ENCODE measurements around the gene TERT.
"Not testable (repeated sequence)": the region's sequence is repeated elsewhere in the genome, so short reads cannot be mapped to it uniquely, and the experiment has no call there.

Gene TERT

DNA sequence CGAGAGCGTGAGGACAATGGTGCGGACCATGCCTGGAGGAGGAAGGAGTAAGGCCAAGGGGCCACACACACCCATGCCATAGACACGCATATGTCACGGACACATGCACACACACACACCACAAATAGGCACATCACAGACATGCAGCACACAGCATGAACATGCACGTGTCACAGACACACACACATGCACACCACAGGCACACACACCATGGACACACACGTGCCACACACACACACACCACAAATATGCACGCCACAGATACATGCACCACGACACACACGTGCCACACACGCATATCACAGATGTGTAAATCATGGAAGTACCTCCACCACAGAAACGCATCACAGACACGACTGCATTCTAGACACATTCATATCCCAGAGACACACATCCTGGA lies 16.7 kb downstream of the TERT start:
- H3K4me3 ChIP-seq (ENCODE audit: low read depth, low read length), result no peak overlapping the region
- DNase-seq (ENCODE audit: low read depth), result no peak
- TF ChIP-seq, protein P1, sequence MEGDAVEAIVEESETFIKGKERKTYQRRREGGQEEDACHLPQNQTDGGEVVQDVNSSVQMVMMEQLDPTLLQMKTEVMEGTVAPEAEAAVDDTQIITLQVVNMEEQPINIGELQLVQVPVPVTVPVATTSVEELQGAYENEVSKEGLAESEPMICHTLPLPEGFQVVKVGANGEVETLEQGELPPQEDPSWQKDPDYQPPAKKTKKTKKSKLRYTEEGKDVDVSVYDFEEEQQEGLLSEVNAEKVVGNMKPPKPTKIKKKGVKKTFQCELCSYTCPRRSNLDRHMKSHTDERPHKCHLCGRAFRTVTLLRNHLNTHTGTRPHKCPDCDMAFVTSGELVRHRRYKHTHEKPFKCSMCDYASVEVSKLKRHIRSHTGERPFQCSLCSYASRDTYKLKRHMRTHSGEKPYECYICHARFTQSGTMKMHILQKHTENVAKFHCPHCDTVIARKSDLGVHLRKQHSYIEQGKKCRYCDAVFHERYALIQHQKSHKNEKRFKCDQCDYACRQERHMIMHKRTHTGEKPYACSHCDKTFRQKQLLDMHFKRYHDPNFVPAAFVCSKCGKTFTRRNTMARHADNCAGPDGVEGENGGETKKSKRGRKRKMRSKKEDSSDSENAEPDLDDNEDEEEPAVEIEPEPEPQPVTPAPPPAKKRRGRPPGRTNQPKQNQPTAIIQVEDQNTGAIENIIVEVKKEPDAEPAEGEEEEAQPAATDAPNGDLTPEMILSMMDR (IDR thresholded peaks at IDR 0.05; ENCODE audit: insufficient read depth, low read depth, low read length, missing control alignments), result no peak

DNA sequence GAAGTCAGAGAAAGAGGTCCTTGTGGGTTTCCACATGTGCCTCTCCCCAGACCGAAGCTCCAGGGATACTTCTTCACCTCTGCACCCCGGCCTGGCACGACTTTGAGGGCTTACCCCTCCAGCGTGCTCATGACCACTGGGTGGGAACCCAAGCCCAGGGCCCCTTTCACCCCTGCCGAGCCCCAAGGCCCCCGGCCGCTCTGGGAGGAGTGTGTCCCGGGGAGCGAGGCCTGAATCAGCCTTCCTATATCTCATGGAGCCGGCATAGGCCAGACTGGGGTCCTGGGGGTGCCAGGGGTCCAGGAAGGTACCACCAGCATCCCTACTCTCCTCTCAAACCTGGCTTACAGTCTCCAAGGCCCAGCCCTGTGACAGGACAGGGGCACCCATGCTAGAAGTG lies 17.1 kb downstream of the TERT start:
- no peak overlapping the region for H3K4me3 ChIP-seq (ENCODE audit: low read depth, low read length)
- DNase-seq (ENCODE audit: low read depth), result no peak
- TF ChIP-seq, protein P1 (IDR thresholded peaks at IDR 0.05; ENCODE audit: insufficient read depth, low read depth, low read length, missing control alignments), result no peak

GRCh38 chr5:1277331-1277730 lies 17.5 kb downstream of the TERT start:
- TF ChIP-seq, protein P1 (IDR thresholded peaks at IDR 0.05; ENCODE audit: insufficient read depth, low read depth, low read length, missing control alignments), result no peak
- no peak overlapping the region for H3K4me3 ChIP-seq (ENCODE audit: low read depth, low read length)
- no peak for DNase-seq (ENCODE audit: low read depth)

DNA sequence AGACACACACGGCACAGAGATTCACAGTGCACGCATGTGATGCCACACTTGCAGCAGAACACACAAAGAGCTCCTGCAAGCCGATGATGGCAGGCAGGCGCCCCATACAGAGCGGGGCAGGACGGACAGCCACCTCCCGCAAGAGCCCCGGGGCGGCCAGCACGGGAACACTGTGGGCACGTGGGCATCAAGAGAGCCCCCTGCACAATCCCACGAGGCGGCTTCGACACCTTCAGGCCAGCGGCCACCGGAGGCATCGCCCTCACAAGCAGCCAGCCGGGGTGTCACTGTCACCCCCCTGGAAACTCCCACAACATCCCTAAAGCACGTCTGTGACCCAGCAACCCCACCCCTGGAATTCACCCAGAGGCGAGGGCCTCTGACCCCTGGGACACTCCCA lies 17.9 kb downstream of the TERT start:
- TF ChIP-seq, protein P1 (IDR thresholded peaks at IDR 0.05; ENCODE audit: insufficient read depth, low read depth, low read length, missing control alignments), result no peak
- no peak for DNase-seq (ENCODE audit: low read depth)

DNA sequence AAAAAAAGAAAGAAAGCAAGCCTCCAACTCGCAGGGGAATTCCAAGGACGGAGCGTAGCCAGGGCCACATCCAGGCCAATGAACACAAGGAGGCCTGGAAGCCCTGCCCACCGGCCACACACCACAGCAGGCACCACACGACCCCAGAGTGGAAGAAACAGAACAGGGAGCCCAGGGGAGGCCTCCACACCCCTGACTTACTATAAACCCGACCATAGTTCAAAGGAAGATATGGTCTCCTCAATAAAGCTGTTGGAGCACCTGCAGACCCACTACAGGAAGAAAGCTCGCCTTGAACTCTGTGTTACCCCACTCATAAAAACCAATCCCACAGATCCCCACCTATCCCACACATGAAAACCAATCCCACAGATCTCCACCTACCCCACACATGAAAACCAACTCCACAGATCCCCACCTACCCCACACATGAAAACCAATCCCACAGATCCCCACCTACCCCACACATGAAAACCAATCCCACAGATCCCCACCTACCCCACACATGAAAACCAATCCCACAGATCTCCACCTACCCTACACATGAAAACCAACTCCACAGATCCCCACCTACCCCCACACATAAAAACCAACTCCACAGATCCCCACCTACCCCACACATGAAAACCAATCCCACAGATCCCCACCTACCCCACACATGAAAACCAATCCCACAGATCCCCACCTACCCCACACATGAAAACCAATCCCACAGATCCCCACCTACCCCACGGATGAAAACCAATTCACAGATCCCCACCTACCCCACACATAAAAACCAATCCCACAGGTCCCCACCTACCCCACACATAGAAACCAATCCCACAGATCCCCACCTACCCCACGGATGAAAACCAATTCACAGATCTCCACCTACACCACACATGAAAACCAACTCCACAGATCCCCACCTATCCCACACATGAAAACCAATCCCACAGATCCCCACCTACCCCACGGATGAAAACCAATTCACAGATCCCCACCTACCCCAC lies 19.2 kb downstream of the TERT start:
- not testable (repeated sequence) for DNase-seq (ENCODE audit: low read depth); H3K4me3 ChIP-seq (ENCODE audit: low read depth, low read length)

More for the DNA sequence above, 17.9 kb downstream of the TERT start:
- H3K4me3 ChIP-seq (ENCODE audit: low read depth, low read length), result no peak overlapping the region

DNA sequence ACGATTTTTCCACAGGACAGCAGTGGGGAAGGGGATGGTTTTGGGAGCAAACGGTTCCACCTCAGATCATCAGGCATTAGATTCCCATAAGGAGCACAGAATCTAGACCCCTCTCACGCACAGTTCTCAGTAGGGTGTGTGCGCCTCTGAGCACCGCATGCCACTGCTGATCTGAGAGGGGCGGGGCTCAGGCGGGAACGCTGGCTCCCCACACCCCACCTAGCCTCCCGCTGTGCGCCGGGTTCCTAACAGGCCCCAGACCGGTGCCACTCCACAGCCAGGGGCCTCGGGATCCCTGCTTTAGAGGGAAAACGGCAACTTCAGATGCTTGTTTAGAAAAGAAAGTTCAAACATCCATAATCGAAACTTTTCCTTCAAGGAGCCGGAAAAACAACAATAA lies 20.4 kb downstream of the TERT start:
- H3K4me3 ChIP-seq (ENCODE audit: low read depth, low read length), result no peak overlapping the region
- no peak for DNase-seq (ENCODE audit: low read depth)
- TF ChIP-seq, protein P1 (IDR thresholded peaks at IDR 0.05; ENCODE audit: insufficient read depth, low read depth, low read length, missing control alignments), result no peak

GRCh38 chr5:1273745-1274144 lies 21.1 kb downstream of the TERT start:
- H3K4me3 ChIP-seq (ENCODE audit: low read depth, low read length), result no peak overlapping the region

More at GRCh38 chr5:1273745-1274144, 21.1 kb downstream of the TERT start:
- TF ChIP-seq, protein P1 (IDR thresholded peaks at IDR 0.05; ENCODE audit: insufficient read depth, low read depth, low read length, missing control alignments), result no peak
- no peak for DNase-seq (ENCODE audit: low read depth)

All from GM12865 (cell line).